MM.1S (cell line): ENCODE measurements around the gene NEBL.

Experiments
- DNase-seq: peaks from one replicate; pipeline ENCODE4 v3.0.0-alpha.2; 2015
- H2AFZ ChIP-seq: fragments of 300-600 bp; sonication (generic); 2 replicates; pipeline ENCODE4 v1.6.0; 2016; ENCODE audit warnings: antibody characterized with exemption, low read length
- H3F3A ChIP-seq: fragments of 300-600 bp; sonication (generic); 2 replicates; pipeline ENCODE4 v1.6.1; 2016; ENCODE audit warnings: mild to moderate bottlenecking, antibody characterized with exemption, low read length, moderate library complexity, mixed read lengths; ENCODE audit not compliant: insufficient read depth
- H3K27ac ChIP-seq: fragments of 300-600 bp; sonication (generic); 2 replicates; pipeline ENCODE4 v1.5.1; 2016; ENCODE audit warnings: mild to moderate bottlenecking, low read length
- H3K27me3 ChIP-seq: fragments of 300-600 bp; sonication (generic); replicated peaks from 2 replicates; pipeline ENCODE4 v1.6.0; 2016; ENCODE audit warnings: low read length; ENCODE audit not compliant: insufficient read depth
- H3K36me3 ChIP-seq: fragments of 300-600 bp; sonication (generic); replicated peaks from 2 replicates; pipeline ENCODE4 v1.6.1; 2016; ENCODE audit warnings: mild to moderate bottlenecking, low read length, mixed read lengths; ENCODE audit not compliant: insufficient read depth
- H3K4me1 ChIP-seq: fragments of 300-600 bp; sonication (generic); 2 replicates; pipeline ENCODE4 v1.6.1; 2016; ENCODE audit warnings: low read length, mixed read lengths
- H3K4me2 ChIP-seq: fragments of 300-600 bp; sonication (generic); 2 replicates; pipeline ENCODE4 v1.6.0; 2016; ENCODE audit warnings: low read depth, low read length
- H3K4me3 ChIP-seq: fragments of 300-600 bp; sonication (generic); 2 replicates; pipeline ENCODE4 v1.5.1; 2016; ENCODE audit warnings: low read length, mixed read lengths
- H3K79me2 ChIP-seq: fragments of 300-600 bp; sonication (generic); 2 replicates; pipeline ENCODE4 v1.6.1; 2016; ENCODE audit warnings: mixed run types, low read length, mixed read lengths
- H3K9ac ChIP-seq: fragments of 300-600 bp; sonication (generic); 2 replicates; pipeline ENCODE4 v1.6.1; 2016; ENCODE audit warnings: low read length, mixed read lengths
- H3K9me2 ChIP-seq: fragments of 300-600 bp; sonication (generic); replicated peaks from 2 replicates; pipeline ENCODE4 v1.6.1; 2016; ENCODE audit warnings: mild to moderate bottlenecking, low read length, mixed read lengths; ENCODE audit not compliant: insufficient read depth
- H3K9me3 ChIP-seq: fragments of 300-600 bp; sonication (generic); replicated peaks from 2 replicates; pipeline ENCODE4 v1.6.1; 2016; ENCODE audit warnings: mild to moderate bottlenecking, low read length, mixed read lengths; ENCODE audit not compliant: insufficient read depth
- H4K20me1 ChIP-seq: fragments of 300-600 bp; sonication (generic); 2 replicates; pipeline ENCODE4 v1.6.1; 2016; ENCODE audit warnings: mild to moderate bottlenecking, low read length, moderate library complexity, mixed read lengths; ENCODE audit not compliant: insufficient read depth
- EZH2 ChIP-seq: fragments of 300-600 bp; sonication (generic); optimal IDR thresholded peaks from 2 replicates; pipeline ENCODE3; 2017; ENCODE audit warnings: low read depth, mild to moderate bottlenecking, antibody characterized with exemption, low read length, mixed read lengths
- EZH2phosphoT487 ChIP-seq: fragments of 300-600 bp; sonication (generic); IDR thresholded peaks from 2 replicates; pipeline ENCODE4 v1.6.1; 2018; ENCODE audit warnings: antibody characterized with exemption, low read length
- TF ChIP-seq, protein P1 (sequence below): fragments of 300-600 bp; sonication (generic); IDR thresholded peaks from 2 replicates; pipeline ENCODE4 v1.5.1; 2016; ENCODE audit warnings: antibody characterized with exemption, low read length, mixed read lengths

Gene NEBL

DNA sequence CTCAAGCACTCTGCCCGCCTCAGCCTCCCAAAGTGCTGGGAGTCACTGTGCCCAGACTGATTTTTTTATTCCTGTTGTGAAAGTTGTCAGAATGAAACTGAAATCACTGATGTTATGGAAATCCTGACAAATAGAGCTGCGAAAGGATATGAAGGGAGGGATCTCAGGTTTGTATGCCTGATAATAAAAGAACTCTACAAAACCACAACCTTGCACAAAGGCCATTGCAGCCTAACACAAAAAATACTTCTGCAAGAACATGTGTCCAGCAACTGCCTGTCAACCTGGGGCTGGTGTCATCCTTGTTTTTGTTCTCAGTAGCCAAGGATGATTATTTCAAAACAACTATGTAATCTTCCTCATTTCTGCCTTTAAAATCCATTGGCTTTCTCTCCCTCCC is 126.1 kb downstream of the NEBL start:
- H4K20me1 ChIP-seq: no peaks in the 10 kb centered on the region
- no peaks in the 10 kb centered on the region for H3K9me2 ChIP-seq
- TF ChIP-seq, protein P1, sequence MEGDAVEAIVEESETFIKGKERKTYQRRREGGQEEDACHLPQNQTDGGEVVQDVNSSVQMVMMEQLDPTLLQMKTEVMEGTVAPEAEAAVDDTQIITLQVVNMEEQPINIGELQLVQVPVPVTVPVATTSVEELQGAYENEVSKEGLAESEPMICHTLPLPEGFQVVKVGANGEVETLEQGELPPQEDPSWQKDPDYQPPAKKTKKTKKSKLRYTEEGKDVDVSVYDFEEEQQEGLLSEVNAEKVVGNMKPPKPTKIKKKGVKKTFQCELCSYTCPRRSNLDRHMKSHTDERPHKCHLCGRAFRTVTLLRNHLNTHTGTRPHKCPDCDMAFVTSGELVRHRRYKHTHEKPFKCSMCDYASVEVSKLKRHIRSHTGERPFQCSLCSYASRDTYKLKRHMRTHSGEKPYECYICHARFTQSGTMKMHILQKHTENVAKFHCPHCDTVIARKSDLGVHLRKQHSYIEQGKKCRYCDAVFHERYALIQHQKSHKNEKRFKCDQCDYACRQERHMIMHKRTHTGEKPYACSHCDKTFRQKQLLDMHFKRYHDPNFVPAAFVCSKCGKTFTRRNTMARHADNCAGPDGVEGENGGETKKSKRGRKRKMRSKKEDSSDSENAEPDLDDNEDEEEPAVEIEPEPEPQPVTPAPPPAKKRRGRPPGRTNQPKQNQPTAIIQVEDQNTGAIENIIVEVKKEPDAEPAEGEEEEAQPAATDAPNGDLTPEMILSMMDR: no peak
- TF ChIP-seq EZH2 (no peak), EZH2phosphoT487 (no peak)
- H3F3A ChIP-seq: no peaks in the 10 kb centered on the region
- H3K9me3 ChIP-seq: no peaks in the 10 kb centered on the region
- no peaks in the 10 kb centered on the region for H3K27me3 ChIP-seq
- H3K36me3 ChIP-seq: no peaks in the 10 kb centered on the region
- DNase-seq: peak; percentile 29
- H3K4me1 ChIP-seq: no peaks in the 10 kb centered on the region
- no peak overlapping the region for H3K4me3 ChIP-seq
- H3K79me2 ChIP-seq: no peaks in the 10 kb centered on the region
- H2AFZ ChIP-seq: no peak overlapping the region
- H3K27ac ChIP-seq: no peak overlapping the region
- no peak overlapping the region for H3K4me2 ChIP-seq
- no peak overlapping the region for H3K9ac ChIP-seq

DNA sequence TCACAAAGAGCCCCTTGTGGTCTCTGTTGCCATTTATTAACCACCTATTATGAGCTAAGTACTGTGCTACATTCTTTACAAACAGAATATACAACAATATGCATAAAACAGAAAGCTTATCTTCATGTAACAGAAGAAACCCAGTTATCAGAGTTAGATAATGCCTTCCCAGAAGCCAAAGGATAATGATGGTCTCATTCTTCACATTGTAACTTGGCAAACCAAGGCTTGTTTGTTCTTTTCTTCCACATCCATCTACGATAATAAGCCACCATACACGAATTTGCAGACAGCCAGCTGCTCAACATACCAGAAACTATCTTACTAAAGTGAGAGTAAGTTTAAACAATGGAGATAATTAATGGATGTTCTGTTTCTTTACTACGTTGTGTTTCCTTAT is 127.6 kb downstream of the NEBL start:
- no peak for TF ChIP-seq EZH2
- TF ChIP-seq EZH2phosphoT487: no peak
- TF ChIP-seq, protein P1: no peak
- H3F3A ChIP-seq: no peaks in the 10 kb centered on the region
- no peaks in the 10 kb centered on the region for H4K20me1 ChIP-seq
- H3K4me2 ChIP-seq: no peak overlapping the region
- no peaks in the 10 kb centered on the region for H3K9me3 ChIP-seq
- no peak overlapping the region for H3K4me3 ChIP-seq
- no peak for DNase-seq
- no peaks in the 10 kb centered on the region for H3K4me1 ChIP-seq
- no peaks in the 10 kb centered on the region for H3K9me2 ChIP-seq
- H3K79me2 ChIP-seq: no peaks in the 10 kb centered on the region
- H3K27ac ChIP-seq: no peak overlapping the region
- no peaks in the 10 kb centered on the region for H3K36me3 ChIP-seq
- no peaks in the 10 kb centered on the region for H3K27me3 ChIP-seq
- H2AFZ ChIP-seq: no peak overlapping the region
- H3K9ac ChIP-seq: no peak overlapping the region

DNA sequence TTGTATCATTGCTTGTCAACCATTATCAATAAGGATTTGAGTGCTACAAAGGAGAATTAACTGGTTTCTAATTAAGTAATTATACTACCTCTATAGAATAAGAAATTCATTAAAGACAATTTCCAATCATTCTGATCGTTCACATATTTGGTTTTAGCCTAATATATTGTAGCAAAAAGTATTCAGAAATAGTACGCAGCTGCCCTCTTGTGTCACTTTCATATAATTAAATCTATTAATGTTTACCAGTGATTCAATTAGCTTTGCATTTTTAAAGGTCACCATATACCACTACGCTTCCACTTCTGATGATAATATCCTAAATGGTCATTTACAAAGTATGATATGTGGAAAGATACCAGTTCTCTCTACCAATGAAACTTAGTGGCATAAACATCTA is 128.3 kb downstream of the NEBL start:
- Histone ChIP-seq H3K9ac (no peak overlapping the region), H3K4me1 (no peaks in the 10 kb centered on the region), H3K9me3 (no peaks in the 10 kb centered on the region), H3K36me3 (no peaks in the 10 kb centered on the region), H2AFZ (no peak overlapping the region), H3F3A (no peaks in the 10 kb centered on the region), H3K79me2 (no peaks in the 10 kb centered on the region), H3K9me2 (no peaks in the 10 kb centered on the region), H3K27me3 (no peaks in the 10 kb centered on the region), H4K20me1 (no peaks in the 10 kb centered on the region), H3K4me2 (no peak overlapping the region), H3K4me3 (no peak overlapping the region), H3K27ac (no peak overlapping the region)
- no peak for DNase-seq
- TF ChIP-seq EZH2phosphoT487: no peak
- TF ChIP-seq, protein P1: peak; percentile 25; the same call in 1 of the 2 replicates

DNA sequence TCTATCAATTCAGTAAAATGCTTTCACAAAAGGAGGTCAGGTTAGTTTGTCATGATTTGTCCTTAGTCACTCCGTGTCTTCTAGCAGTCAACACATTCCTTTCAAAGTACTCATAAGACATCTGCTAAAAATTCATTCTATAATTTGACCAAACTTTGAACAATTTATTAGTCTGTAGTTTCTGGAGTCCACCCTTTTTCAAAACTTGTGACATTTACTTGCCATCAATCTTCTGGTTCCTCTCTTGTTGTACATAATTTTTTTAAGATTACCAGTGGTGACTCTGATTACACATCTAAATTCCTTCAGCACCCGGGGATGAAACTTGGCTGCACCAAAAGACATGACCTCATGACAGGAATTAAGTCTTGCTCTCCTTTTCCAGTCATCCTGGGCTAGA is 130.1 kb downstream of the NEBL start:
- no peaks in the 10 kb centered on the region for H3K79me2 ChIP-seq
- no peak overlapping the region for H3K9ac ChIP-seq
- no peak overlapping the region for H3K4me3 ChIP-seq
- no peaks in the 10 kb centered on the region for H3F3A ChIP-seq
- no peak overlapping the region for H2AFZ ChIP-seq
- no peak for DNase-seq
- no peaks in the 10 kb centered on the region for H4K20me1 ChIP-seq
- H3K36me3 ChIP-seq: no peaks in the 10 kb centered on the region
- H3K4me2 ChIP-seq: no peak overlapping the region
- no peaks in the 10 kb centered on the region for H3K9me2 ChIP-seq
- H3K27me3 ChIP-seq: no peaks in the 10 kb centered on the region
- H3K9me3 ChIP-seq: no peaks in the 10 kb centered on the region
- no peak for TF ChIP-seq EZH2phosphoT487
- TF ChIP-seq EZH2: no peak
- TF ChIP-seq, protein P1: no peak
- H3K4me1 ChIP-seq: no peaks in the 10 kb centered on the region
- no peak overlapping the region for H3K27ac ChIP-seq
